Natural killer cell (primary cell): Measurements from ENCODE around the gene DNASE1L1. TPM values are rescaled to one million over a fixed set of nuclear protein-coding genes. Genes with fewer than 3 reads are reported as not detected.

ENCODE experiments used
- ATAC-seq, 3 donors: fragments of 150-1000 bp in 2 of 3; fragments of 200-7000 bp in 1 of 3; cut with Tn5 transposase; 1 replicate in 1 of 3; 2 replicates in 2 of 3; pipeline ENCODE4 v1.10.0; 2021; ENCODE audit warnings: mild to moderate bottlenecking in 2 of 3, moderate library complexity in 2 of 3
- DNase-seq, 2 donors: peaks; one replicate each; pipeline versions ENCODE4 v3.0.0 to v3.0.0-alpha.2; 2013 to 2021; ENCODE audit warnings: mixed read lengths in 1 of 2
- H3K27ac ChIP-seq: one replicate; pipeline ENCODE4 v1.5.1; 2013; ENCODE audit warnings: mild to moderate bottlenecking, low read length
- H3K27me3 ChIP-seq: one replicate; pipeline ENCODE4 v1.6.1; 2013; ENCODE audit warnings: low read length; ENCODE audit not compliant: control insufficient read depth, insufficient read depth
- H3K36me3 ChIP-seq: one replicate; pipeline ENCODE4 v1.6.1; 2013; ENCODE audit warnings: low read length; ENCODE audit not compliant: control insufficient read depth, insufficient read depth
- H3K4me1 ChIP-seq: one replicate; pipeline ENCODE4 v1.6.1; 2013; ENCODE audit warnings: low read length; ENCODE audit not compliant: control insufficient read depth, insufficient read depth
- H3K4me3 ChIP-seq: one replicate; pipeline ENCODE4 v1.5.1; 2013; ENCODE audit warnings: low read length
- H3K9me3 ChIP-seq: one replicate; pipeline ENCODE4 v1.6.1; 2013; ENCODE audit warnings: low read length; ENCODE audit not compliant: control insufficient read depth, insufficient read depth
- H3K27ac Mint-ChIP-seq, 2 donors: one replicate each; pipeline ENCODE4 v1.8.0; 2022; ENCODE audit warnings: mild to moderate bottlenecking in 2 of 2, mixed read lengths in 2 of 2, moderate library complexity in 1 of 2
- H3K27me3 Mint-ChIP-seq, 2 donors: one replicate each; pipeline ENCODE4 v1.8.0; 2022; ENCODE audit warnings: low read depth in 2 of 2, mixed read lengths in 2 of 2
- H3K36me3 Mint-ChIP-seq: one replicate; pipeline ENCODE4 v1.8.0; 2022; ENCODE audit warnings: mixed read lengths
- H3K4me1 Mint-ChIP-seq, 2 donors: one replicate each; pipeline ENCODE4 v1.8.0; 2022; ENCODE audit warnings: mixed read lengths in 2 of 2
- H3K4me3 Mint-ChIP-seq: one replicate; pipeline ENCODE4 v1.8.0; 2022; ENCODE audit warnings: mild to moderate bottlenecking, moderate library complexity, mixed read lengths
- H3K9me3 Mint-ChIP-seq, 2 donors: one replicate each; pipeline ENCODE4 v1.8.0; 2022; ENCODE audit warnings: mixed read lengths in 2 of 2
- WGBS: methylation state at CpG from one replicate; pipeline ENCODE4 v1.1.7; 2013; ENCODE audit warnings: missing lambda C conversion rate; ENCODE audit not compliant: insufficient coverage; 5-methylcytosine and 5-hydroxymethylcytosine counted together
- intact Hi-C: fragments of 100-400 bp; cut with micrococcal nuclease; formaldehyde crosslinking; loops from one replicate; pipeline ENCODE4 v1.14.2; 2022
- total RNA-seq, 4 donors: library from RNA; stranded (reverse); fragments of 120-200 nt in 1 of 4; gene quantifications; one replicate each; pipeline versions ENCODE4 v1.2.3 to v1.2.4, GENCODE V29; 2013 to 2022
- TF ChIP-seq, protein P1 (sequence below): fragments of 200-600 bp; IDR thresholded peaks from one replicate; pipeline ENCODE4 v1.8.0; 2022; ENCODE audit warnings: antibody characterized with exemption

DNASE1L1 gene
- total RNA-seq, 3 donors from 2014 or later (not counting 1 experiment from before 2014, with no cell fraction given), result 16.7 to 19.6 (median 16.8) TPM

DNA sequence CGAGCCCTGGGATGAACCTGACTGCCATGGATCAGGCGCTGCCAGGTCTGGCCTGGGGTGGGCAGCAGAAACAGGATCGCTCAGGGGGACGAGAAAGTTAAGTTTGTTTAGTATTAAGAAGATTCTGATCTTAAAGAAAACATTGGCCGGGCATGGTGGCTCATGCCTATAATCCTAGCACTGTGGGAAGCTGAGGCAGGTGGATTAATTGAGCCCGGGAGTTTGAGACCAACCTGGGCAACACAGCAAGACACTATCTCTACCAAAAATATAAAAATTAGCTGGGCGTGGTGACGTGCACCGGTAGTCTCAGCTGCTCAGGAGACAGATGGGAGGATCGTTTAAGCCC is 33.9 kb downstream of the DNASE1L1 start:
- H3K27me3 Mint-ChIP-seq, result no peaks in the 10 kb centered on the region
- TF ChIP-seq, protein P1, sequence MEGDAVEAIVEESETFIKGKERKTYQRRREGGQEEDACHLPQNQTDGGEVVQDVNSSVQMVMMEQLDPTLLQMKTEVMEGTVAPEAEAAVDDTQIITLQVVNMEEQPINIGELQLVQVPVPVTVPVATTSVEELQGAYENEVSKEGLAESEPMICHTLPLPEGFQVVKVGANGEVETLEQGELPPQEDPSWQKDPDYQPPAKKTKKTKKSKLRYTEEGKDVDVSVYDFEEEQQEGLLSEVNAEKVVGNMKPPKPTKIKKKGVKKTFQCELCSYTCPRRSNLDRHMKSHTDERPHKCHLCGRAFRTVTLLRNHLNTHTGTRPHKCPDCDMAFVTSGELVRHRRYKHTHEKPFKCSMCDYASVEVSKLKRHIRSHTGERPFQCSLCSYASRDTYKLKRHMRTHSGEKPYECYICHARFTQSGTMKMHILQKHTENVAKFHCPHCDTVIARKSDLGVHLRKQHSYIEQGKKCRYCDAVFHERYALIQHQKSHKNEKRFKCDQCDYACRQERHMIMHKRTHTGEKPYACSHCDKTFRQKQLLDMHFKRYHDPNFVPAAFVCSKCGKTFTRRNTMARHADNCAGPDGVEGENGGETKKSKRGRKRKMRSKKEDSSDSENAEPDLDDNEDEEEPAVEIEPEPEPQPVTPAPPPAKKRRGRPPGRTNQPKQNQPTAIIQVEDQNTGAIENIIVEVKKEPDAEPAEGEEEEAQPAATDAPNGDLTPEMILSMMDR, result no peak
- Histone ChIP-seq H3K4me1 (peaks cover 53% of the 10 kb centered on the region), H3K27me3 (no peaks in the 10 kb centered on the region), H3K9me3 (no peaks in the 10 kb centered on the region), H3K27ac (no peak overlapping the region), H3K36me3 (peaks cover under 1% of the 10 kb centered on the region), H3K4me3 (no peak overlapping the region)
- DNase-seq (no peak), ATAC-seq (no peak)
- H3K27ac Mint-ChIP-seq, result peak overlapping the region in 1 of 2 donors; percentile 26
- 93% methylated on average over 5 of the region's 10 CpGs for WGBS
- peaks cover 11 to 15% of the 10 kb centered on the region in 2 donors for H3K4me1 Mint-ChIP-seq
- H3K4me3 Mint-ChIP-seq, result peak overlapping the region; percentile 25
- H3K36me3 Mint-ChIP-seq, result no peaks in the 10 kb centered on the region
- no peaks in the 10 kb centered on the region for H3K9me3 Mint-ChIP-seq
- intact Hi-C loops, result loop anchor here (10.0 kb wide), 1 partner anchor 280 kb away; the partner anchor contains the start of gene MECP2

DNA sequence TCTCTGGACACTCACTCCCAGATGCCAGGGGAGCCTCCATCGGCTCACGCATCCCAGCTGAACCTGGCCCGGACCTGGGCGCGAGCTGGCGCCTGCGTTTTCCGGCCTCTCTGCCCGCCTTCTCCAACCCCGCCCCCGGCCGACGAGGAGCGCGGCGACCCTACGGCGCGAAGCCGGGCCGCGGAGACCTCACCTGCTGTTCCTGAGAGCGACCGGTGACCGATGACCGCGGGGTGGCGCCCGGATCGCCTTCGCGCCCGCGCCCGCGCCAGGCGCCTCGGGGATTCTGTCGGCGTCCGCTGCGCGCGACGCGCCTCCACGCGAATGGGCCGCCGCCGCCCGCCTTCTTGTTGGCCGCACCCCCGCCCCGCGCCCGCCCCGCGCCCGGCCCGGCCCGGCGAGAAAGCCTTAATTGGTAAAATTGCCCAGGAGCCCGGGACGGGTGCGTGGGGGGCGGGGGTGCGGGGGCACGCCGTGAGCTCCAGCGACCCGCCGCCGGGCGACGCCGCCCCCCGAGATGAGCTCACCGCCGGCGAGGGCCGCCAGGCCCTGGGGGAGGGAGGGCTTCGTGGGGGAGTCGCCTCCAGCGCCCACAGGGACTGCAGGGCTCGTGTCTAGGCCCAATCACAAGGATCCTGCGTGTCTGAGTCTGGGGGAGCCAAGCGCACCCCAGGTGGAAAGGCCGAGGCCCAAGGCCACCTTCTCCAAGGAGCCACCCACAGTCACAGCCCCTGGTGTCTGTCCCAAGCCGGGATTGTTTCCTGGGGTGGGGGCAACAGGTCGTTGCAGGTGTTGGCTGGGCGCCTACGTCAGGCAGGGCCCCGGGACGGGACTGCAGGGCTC is 34.5 kb downstream of the DNASE1L1 start, which contains the start of gene FLNA:
TSS of gene FLNA (minus strand) at position 322 of the 843 bp plus-strand sequence. CDS start 3,389 bp downstream, outside the sequence.
- peak within 1 kb of the TSS; percentile 62 for H3K27ac ChIP-seq
- H3K4me3 ChIP-seq, result peak within 1 kb of the TSS; percentile 34
- H3K4me1 Mint-ChIP-seq, result peaks cover 12 to 14% of the 10 kb centered on the region in 2 donors
- peak within 1 kb of the TSS; percentile 76 for H3K4me3 Mint-ChIP-seq
- DNase-seq, result peak; percentile 38 to 54
- H3K36me3 Mint-ChIP-seq, result no peaks in the 10 kb centered on the region
- H3K9me3 ChIP-seq, result no peaks in the 10 kb centered on the region
- no peaks in the 10 kb centered on the region for H3K9me3 Mint-ChIP-seq
- TF ChIP-seq, protein P1, result no peak
- H3K27ac Mint-ChIP-seq, result peak within 1 kb of the TSS; percentile 95 to 97
- ATAC-seq, result no peak
- intact Hi-C loops, result loop anchor here (10.0 kb wide), 1 partner anchor 280 kb away; the partner anchor contains the start of gene MECP2
- H3K36me3 ChIP-seq, result no peaks in the 10 kb centered on the region
- no peaks in the 10 kb centered on the region for H3K27me3 Mint-ChIP-seq
- peaks cover 47% of the 10 kb centered on the region for H3K4me1 ChIP-seq
- 9% methylated on average over 87 of the region's 95 CpGs for WGBS
- H3K27me3 ChIP-seq, result no peaks in the 10 kb centered on the region

DNA sequence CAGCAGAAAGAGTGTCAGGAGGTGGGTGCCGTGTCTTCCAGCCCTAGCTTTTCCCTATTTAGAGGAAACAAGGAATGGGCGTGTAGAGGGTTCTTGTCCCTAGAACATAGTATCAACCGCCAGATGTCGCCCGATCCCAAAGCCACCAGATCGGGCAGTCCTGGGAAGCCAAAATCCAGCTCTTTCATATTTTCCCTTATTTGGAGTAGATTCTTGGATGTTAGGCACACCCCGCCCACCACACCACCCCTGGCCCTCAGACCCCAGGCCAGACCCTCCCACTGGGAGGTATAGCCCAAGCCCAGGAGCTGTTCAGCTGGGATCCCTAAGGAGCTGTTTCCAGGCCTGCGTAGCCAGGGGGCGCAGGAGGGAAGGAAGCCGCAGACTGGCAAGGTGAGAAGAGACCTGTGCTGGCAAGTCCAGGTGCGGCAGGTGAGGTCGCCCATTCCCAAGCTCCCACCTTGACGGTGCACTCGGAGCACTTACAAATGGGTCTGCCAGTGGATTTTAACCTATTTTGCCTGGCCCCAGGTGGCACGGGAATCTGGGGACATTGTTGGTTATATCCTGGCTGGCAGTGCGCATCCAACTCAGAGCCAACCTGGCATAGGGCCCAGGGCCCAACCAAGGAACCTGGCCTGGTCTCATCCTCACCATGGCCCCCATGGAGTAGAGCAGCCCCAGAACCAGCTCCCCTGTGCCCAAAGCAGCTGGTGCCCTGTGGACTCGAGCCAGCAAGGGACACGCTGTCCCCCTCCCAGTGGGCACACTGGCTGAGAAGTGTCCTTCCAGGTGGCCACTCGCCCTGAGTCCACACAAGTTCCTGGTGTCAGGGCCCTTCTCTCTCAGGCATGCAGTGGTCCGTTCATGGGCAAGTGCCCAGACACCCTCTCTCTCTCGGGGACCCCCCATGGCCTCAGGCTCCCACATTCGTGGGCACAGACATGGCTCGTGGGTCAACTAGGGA is 35.4 kb downstream of the DNASE1L1 start:
- Histone ChIP-seq H3K36me3 (no peaks in the 10 kb centered on the region), H3K4me1 (peaks cover 52% of the 10 kb centered on the region), H3K27me3 (no peaks in the 10 kb centered on the region), H3K4me3 (peak overlapping the region; percentile 34), H3K27ac (peak overlapping the region; percentile 63), H3K9me3 (no peaks in the 10 kb centered on the region)
- Mint-ChIP-seq H3K36me3 (no peaks in the 10 kb centered on the region), H3K4me1 (peaks cover 12 to 16% of the 10 kb centered on the region in 2 donors), H3K27ac (peak overlapping the region; percentile 95 to 97), H3K4me3 (peak overlapping the region; percentile 76), H3K9me3 (no peaks in the 10 kb centered on the region), H3K27me3 (no peaks in the 10 kb centered on the region)
- intact Hi-C loops, result loop anchor here (2.0 to 10.0 kb wide), 2 partner anchors 279 to 403 kb away; partner anchors contain the start of genes HCFC1 and MECP2
- no peak for ATAC-seq
- 22% methylated on average over 16 of the region's 23 CpGs for WGBS
- TF ChIP-seq, protein P1, result peak; percentile 14
- DNase-seq, result peak in 1 of 2 donors; percentile 63
